NK-92 treated with Interleukin-12 subunit alpha and Interleukin-12 subunit beta, amount 100 ng/mL, for 24 hours (cell line): ENCODE data around the gene ADISSP.

Source experiments
- DNase-seq: peaks from one replicate; lab custom pipeline; 2025; lab: John Stamatoyannopoulos, UW

ADISSP gene

DNA sequence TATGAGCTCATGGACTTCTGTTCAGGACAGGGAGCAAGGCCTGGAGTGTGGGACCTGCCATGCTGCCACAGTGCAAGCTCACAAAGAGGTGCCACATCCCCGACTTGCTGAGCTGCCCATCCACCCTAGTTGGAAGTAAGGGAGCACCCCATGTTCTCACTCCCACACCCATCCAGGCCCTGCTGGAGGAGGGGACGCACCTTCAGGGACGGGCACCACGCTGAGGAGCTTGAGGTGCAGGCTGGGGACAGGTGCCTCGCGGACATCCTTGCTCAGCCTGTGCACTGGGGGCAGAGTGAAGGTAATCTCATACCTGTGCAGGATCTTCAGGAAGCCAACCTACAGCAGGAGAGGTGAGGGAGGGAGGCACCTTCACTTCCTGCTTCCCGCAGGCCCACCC is 12.3 kb downstream of the ADISSP start:
- DNase-seq = no peak

DNA sequence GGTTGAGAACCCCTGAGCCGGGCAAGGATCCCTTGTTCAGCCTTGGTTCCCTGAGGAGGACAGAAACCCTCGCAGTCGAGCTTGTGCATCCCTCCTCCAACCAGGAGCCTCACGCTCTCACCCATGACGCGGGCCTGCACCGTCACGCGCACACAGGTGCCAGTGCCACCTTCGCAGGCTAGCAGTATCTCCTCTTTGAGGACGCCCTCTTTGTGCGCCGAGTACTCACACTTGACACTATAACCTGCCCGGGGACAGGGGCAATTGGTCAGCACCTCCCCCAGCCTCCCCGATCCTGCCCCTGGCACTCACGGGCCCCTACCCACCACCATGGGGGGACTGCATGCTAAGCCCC is 13.3 kb downstream of the ADISSP start:
- DNase-seq = no peak

DNA sequence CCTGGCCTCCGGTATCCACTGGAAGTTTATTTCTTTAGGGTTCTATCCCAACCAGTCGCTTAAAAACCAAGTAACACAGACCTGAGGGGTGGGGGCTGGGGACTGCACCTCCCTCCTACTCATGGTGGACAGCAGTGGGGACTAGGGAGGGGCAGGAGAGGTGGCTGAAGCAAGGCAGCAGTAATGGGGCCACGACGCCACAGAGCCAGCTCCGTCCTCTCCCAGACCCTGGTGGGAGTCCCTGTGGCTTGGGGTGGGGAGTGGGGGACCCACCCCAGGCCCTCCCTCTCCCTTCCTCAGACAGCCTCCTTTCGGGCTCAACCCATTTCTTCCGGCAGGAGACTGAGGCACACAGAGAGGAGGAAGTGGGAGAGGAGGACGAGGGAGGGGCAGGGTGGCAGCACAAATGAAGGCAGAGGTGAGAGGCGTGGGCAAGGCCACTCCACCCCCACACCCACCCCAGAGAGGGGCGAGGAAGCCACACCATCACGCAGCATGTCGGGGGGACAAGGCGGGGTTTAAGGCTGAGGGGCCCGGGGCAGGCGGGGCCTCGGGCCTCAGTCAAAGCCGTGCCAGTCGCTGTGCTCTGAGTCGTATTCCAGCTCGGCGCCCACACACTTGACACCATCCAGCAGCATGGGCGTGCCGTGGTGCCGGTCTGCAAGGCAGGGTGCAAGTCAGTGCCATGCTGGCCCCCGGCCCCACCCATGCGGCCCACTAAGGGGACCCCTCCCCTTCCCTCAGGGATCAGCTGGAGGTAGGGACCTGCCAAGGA is 13.9 kb downstream of the ADISSP start:
- no peak for DNase-seq

DNA sequence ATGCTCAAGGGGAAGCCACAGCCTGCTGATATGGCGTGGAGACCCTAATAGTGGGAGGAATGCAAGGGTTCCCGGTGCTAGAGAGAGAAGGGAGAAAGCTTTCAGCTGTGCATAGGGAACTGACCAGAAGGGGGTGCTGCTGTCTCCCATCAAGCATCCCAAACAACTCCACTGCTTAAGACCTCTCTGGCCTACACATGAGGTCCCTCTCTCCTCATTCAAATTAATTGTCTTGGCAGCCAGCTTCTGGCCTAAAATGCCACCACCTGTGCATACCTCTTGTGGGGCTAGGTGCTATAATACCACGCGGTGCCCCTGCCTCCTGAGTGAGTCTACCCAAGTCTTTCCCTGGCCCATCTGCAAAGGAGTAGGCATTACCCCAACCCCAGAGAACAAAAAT is 14.5 kb downstream of the ADISSP start:
- no peak for DNase-seq

DNA sequence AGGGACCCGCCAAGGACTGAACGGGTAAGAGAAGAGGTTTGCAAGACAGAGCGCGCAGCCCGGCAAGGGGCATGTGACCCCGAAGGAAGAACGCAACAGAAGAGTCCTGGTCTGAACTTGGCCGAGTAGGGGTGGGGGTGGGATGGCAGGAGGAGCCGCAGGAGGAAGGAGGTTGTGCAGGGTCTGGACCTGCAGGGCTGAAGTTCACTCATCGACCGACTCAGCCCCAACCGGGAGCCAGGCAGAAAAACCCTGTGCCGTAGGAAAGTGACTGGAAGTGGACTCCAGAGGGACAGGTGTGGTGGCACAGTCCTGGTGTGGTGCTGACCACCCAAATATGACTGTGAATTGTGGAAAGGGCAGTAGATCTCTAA is 15.2 kb downstream of the ADISSP start:
- DNase-seq = no peak

DNA sequence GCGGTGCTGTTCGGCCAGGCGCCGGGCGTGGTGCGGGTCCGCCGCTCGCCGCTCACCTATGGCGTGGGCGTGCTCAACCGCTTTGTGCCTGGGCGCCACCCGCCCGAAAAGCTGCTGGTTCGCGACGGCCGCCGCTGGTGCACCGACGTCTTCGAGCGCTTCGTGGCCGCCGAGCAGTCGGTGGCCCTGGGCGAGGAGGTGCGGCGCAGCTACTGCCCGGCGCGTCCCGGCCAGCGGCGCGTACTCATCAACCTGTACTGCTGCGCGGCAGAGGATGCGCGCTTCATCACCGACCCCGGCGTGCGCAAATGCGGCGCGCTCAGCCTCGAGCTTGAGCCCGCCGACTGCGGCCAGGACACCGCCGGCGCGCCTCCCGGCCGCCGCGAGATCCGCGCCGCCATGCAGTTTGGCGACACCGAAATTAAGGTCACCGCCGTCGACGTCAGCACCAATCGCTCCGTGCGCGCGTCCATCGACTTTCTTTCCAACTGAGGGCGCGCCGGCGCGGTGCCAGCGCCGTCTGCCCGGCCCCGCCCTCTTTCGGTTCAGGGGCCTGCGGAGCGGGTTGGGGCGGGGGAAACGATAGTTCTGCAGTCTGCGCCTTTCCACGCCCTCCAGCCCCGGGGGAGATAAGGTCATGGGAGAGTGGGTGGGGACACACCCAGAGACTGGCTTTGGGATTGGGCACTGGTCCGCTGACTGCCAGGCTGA is 15.7 kb downstream of the ADISSP start:
- no peak for DNase-seq

DNA sequence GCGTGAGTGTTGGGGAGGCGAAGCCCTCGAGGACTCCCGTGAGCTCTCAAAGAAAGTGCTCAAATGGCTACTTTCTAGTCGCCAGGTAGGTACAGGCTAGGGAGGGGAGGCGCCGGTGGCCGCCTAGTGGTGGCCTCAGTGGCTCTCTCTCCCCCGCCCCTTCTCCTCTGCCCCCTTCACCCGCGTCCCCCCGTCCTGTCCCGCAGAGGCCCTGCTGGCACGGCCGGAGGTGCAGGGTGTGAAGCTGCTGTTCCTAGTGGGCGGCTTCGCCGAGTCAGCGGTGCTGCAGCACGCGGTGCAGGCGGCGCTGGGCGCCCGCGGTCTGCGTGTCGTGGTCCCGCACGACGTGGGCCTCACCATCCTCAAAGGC is 16.3 kb downstream of the ADISSP start:
- no peak for DNase-seq

DNA sequence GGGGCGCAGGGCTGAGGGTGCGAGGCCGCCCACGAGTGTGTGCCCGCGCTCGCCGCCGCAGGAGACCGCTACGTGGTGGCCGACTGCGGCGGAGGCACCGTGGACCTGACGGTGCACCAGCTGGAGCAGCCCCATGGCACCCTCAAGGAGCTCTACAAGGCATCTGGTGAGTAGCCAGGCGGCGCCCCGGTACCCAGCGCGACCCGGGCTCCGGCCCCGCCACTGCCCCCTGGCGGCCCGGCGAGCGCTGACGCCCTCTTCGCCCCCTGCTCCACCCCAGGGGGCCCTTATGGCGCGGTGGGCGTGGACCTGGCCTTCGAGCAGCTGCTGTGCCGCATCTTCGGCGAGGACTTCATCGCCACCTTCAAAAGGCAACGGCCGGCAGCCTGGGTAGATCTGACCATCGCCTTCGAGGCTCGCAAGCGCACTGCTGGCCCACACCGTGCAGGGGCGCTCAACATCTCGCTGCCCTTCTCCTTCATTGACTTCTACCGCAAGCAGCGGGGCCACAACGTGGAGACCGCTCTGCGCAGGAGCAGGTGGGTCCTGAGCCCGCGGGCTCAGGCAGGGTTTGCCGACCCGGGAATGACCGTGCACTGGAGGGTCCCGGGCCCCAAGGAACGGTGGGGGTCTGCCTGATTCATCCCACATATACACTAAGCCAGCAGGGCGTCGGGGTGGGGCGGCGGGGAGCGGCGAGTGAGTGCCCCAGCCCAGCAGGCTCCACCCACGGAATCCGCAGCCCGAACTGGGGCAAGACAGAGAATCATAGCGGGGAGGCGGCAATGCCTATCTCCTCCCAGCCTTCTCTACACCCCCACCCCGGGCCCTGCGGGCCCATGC is 17.6 kb downstream of the ADISSP start:
- no peak for DNase-seq

DNA sequence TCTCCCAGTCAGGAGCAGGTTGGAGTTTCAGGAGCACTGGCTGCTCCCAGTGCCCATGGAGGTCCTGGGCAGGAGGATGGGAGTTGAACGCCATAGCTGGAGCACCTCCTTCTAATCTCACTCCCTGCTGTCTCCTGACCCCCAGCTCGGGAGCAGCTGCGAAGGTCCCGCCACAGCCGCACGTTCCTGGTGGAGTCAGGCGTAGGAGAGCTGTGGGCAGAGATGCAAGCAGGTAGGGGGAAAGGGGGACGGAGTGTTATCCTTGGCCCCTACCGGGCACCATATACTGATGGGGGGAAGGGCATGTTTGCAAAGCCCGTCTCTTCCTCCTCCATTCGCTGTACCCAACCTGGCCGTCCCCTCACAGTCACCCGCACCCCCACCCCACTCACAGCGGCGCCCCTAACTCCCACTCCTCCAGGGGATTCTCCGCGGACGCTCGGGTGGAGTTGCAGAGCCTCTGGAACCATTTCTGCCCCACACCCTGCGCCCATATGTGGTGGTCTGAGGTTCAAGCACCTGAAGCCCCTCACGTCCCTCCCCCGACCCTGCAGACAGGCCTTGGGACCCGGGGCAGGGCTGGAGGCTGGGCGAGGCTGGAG is 18.4 kb downstream of the ADISSP start:
- no peak for DNase-seq

DNA sequence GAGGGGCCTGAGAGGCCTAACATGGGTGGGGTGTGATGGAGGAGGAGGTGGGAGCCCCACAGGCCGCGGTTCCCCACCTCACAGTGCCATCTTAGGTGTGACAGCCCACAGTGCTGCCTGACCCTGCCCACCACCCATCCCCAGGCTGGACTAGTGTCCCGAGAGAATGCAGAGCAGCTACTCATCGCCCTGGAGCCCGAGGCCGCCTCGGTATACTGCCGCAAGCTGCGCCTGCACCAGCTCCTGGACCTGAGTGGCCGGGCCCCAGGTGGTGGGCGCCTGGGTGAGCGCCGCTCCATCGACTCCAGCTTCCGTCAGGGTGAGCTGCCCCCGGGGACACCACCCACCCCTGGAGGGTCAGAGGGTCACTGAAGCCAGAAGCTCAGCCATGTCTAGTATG is 19.5 kb downstream of the ADISSP start:
- DNase-seq = no peak

DNA sequence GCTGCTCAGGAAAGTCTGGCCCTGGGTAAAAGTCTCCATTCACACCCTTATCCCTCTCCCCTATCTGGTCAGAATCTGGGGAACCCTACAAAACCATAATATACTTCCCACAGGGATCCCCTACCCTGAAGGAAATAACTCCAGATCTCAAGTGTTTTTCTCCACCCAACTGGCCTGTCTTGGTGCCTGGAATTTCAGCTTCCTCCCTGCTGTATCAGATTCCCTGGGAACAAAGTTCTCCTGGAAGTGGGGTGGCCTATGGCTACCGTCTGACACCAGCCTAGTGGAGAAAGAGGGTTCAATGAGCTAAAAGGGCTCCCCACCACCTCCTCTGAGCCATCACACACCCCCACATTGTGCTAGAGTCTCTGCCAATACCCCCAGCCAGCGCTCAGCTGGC is 20.1 kb downstream of the ADISSP start:
- DNase-seq = no peak

DNA sequence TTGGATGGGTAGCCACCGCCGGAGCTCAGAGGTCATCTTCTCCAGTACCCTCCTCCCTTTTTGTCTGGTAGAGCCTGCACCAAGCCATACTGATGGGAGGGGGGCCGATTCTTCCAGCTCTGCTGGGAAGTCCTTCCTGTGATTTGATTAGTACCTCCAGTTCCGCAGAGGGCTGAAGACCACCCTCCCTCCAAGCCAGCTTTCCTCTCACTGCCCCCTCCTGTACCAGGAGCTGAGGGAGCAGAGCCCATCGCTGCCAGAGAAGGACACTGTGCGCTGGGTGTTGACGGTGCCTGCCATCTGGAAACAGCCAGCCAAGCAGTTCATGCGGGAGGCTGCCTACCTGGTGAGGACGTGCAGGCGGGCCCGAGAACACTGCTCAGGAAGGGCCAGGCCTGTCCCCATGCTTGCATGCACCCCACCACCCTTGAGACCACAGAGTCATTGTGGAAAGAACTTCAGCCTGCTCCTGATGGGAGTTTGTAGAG is 21.8 kb downstream of the ADISSP start:
- DNase-seq = no peak

DNA sequence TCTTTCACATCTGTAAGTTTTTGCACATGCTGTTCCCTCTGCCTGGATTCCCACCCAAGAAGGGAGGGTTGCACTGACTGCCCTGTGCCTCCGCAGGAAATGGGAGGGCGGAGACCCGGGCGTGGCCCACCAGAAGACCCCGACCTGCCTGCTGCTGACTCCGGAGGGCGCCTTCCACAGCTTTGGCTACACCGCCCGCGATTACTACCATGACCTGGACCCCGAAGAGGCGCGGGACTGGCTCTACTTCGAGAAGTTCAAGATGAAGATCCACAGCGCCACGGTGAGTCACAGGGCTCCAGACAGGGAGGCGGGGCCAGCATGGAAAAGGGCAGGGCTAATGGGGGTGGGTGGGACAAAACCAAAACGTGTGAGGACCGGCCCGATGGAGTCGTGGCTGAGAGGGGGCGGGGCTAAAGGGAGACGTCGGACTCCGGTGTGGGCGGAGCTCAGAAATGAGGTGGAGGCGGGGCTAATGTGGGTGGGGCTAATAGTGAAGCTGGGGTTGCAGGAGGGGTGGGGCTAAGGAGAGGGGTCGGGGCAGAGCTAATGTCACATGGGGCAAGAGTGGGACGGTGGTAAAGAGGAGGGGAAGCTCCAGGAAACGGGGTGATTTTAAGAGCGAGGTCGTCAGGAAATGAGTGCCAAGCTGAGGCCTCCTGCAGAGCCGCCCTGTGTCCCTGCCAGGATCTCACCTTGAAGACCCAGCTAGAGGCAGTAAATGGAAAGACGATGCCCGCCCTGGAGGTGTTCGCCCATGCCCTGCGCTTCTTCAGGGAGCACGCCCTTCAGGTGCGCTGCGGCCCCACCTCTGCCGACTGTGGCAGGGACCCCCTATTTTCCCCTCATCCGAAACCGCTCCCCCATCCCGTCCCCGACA is 22.5 kb downstream of the ADISSP start:
- DNase-seq = no peak

DNA sequence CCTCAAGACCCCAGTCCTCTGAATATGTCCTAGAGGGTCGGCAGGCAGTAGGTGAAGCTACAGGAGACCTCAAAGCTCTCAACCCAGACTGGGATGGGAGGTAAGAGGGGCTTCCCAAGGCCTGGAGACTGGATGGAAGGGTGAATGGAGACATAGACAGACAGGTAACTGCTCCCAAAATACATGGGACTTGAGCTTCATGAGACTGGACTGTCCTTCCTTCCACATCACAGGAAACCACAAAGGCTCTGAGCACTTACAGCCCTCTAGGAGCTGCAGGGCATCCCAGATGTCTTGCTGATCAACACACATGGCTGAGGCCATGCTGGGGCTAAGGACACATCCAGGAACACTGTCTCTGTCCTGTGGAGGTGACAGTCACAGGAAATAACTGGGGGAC is 23.5 kb downstream of the ADISSP start:
- no peak for DNase-seq

DNA sequence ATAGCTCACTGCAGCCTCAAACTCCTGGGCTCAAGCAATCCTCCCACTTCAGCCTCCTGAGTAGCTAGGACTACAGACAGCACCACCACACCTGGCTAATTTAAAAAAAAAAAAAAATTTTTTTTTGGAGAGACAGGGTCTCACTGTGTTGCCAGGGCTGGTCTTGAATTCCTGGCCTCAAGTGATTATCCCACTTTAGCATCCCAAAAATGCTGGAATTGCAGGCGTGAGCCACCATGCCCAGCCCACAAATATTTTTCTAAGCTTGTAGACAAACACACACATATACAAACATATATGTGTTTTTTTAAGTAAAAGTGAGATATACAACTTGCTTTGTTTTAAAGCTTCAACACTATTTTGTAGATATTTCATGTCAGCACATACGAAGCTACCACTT is 24.3 kb downstream of the ADISSP start:
- DNase-seq = no peak

DNA sequence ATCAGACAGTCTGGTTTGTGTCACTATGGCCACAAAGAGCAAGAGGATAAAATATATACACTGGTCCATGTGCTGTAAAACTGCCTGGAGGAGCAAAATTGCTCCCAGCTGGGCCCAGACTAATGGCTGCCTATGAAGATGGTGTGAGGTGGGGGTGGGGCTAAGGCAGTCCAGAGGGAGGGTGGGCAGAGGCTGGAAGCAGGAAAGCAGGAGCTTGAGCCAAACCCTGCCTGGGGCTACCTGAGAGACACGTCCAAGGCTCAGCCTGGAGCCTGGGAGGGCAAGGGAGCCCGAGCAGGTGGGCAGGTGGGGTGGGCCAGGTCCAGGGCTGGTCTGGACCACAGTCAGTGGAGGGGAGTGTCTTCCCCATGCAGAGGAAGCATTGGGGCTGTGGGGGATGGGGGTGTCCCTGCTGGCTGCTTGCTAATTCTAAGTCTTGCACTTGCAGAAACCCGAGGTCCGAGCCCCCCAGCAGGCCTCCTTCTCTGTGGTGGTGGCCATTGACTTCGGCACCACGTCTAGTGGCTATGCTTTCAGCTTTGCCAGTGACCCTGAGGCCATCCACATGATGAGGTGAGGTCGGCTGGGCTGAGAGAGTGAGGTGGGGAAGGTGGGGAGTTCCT is 25.6 kb downstream of the ADISSP start:
- no peak for DNase-seq

DNA sequence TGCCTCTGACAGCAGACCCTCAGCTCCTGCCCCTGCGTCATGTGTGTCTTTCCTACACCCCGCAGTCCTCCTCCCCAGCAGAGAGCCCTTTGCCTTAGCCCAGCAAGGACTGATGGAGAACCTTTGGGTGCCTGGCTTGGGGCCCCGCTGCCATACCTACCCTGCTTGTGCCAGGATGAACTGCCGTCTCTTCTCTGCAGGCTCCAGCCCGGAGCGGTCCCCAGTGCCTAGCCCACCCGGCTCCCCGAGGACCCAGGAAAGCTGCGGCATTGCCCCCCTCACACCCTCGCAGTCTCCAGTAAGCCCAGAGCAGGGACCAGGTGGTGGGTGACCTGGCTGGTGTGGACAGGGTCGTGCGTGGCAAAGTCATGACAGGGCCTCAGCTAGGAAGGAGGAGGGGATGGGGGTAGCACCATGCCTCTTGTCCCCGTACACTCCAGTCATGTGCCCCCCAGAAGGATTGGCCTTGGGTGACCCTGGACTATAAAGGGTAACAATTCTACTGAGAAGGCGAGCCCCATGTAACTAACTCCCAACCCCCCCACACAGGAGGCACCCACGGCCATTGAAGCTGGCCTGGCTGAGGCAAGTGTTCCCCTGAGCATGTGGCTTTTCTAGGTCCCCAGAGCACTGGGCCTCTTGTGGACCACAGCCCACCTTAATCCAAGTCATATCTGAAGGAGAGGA is 26.8 kb downstream of the ADISSP start:
- no peak for DNase-seq

DNA sequence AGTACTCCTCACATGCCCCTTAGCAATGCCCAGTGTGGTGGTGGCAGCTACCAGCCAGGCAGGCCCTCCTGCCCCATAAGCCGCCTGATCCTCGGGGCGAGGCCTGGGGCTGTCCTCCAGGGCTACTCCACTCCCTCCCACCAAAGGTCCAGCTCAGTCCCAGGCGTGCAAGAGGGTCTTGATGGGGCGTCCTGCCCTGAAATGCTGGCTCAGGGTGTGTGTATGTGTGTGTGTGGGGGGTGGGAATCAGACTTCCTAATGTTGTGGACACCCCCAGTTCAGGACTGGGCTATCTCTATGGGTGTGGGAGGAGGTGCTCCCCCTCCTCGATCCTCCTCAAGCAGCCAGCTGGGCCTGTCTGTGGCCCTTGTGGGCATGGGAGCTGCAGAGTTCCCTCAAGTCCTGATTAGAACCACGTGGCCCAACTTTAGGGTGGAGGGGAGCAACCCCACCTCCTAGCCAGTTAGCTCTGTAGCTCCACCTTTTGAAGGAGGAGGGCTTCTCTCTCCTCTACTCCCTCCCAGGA is 27.6 kb downstream of the ADISSP start:
- no peak for DNase-seq

DNA sequence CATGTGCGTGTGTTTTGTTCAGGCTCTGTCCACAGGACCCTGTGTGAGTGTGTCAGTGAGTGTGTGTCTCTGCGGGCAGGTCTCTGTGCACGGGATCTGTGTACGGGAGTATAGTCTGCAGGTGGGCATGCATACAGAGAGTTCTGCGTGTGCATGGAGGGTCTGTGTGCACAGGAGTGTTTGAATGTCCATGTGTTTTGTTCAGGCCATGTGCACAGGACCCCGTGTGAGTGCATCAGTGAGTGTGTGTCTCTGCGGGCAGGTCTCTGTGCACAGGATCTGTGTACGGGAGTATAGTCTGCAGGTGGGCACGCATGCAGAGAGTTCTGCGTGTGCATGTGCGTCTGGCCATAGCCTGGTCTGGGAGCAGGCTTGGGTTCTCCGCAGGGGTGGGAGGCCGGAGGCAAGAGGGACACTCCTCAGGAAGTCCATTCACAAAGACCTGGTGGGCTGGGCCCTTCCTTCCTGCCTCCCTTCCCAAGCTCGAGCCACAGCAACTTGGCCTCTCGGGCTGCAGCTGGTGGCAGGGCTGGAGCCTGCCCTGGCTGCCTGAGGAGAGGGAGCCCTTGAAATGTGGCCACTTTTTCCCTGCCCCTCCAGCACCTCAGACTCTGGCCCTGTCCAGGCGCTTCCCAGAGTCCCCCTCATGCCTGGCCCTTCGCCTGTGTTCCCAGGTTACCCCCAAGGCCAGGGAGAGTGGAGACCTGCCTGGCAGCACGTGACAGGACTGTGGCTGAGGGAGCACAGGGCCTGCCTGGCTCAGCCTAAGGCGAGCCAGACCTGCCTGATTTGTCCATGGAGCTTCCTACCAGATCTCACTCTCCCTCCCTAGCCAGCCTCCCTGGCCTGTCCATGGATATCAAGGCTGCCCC is 28.3 kb downstream of the ADISSP start:
- no peak for DNase-seq
